ACHN (cell line): ENCODE results near the gene AKIRIN2.

Experiments
- DNase-seq: peaks from one replicate; pipeline ENCODE4 v3.0.0-alpha.2; 2015
- in situ Hi-C: cut with HindIII; loops from 2 replicates; pipeline ENCODE4 v1.10.0; 2017; ENCODE audit warnings: low sequenced_read_pairs, low pct_ligation_motif_present, low pct_unique_long_range_greater_than_20kb

The AKIRIN2 gene

GRCh38 chr6:87701676-87702588, at the start of gene AKIRIN2:
Gene AKIRIN2 (minus strand): TSS chr6:87702233. CDS start chr6:87701684, 549 bp downstream.
- DNase-seq = peak; percentile 98
- in situ Hi-C loops = no loop called here

GRCh38 chr6:87747646-87748045, 45.6 kb upstream of the AKIRIN2 start:
- in situ Hi-C loops = no loop called here
- DNase-seq = no peak

GRCh38 chr6:87745966-87746721, 44.1 kb upstream of the AKIRIN2 start:
- no peak for DNase-seq
- in situ Hi-C loops = no loop called here

GRCh38 chr6:87743454-87743853, 41.4 kb upstream of the AKIRIN2 start:
- DNase-seq = no peak
- in situ Hi-C loops = no loop called here

- no peak for DNase-seq
- in situ Hi-C loops = no loop called here
Measured at GRCh38 chr6:87742106-87742505, 40.1 kb upstream of the AKIRIN2 start.

GRCh38 chr6:87741001-87741650, 39.1 kb upstream of the AKIRIN2 start:
- in situ Hi-C loops = no loop called here
- no peak for DNase-seq

GRCh38 chr6:87738744-87739143, 36.7 kb upstream of the AKIRIN2 start:
- in situ Hi-C loops = no loop called here
- DNase-seq = no peak

- DNase-seq = no peak
- in situ Hi-C loops = no loop called here
Measured at GRCh38 chr6:87738000-87738399, 36.0 kb upstream of the AKIRIN2 start.

GRCh38 chr6:87736809-87737540, 34.9 kb upstream of the AKIRIN2 start:
- DNase-seq = no peak
- in situ Hi-C loops = no loop called here

GRCh38 chr6:87731818-87732661, 30.0 kb upstream of the AKIRIN2 start:
- peak; percentile 73 for DNase-seq
- in situ Hi-C loops = no loop called here

- no peak for DNase-seq
- in situ Hi-C loops = no loop called here
Measured at GRCh38 chr6:87731080-87731479, 29.0 kb upstream of the AKIRIN2 start.

GRCh38 chr6:87729965-87730719, 28.1 kb upstream of the AKIRIN2 start:
- DNase-seq = no peak
- in situ Hi-C loops = no loop called here

- DNase-seq = no peak
- in situ Hi-C loops = no loop called here
Measured at GRCh38 chr6:87728706-87729105, 26.7 kb upstream of the AKIRIN2 start.

- in situ Hi-C loops = no loop called here
Measured at GRCh38 chr6:87724983-87725811, 23.2 kb upstream of the AKIRIN2 start.

GRCh38 chr6:87723170-87724078, 21.4 kb upstream of the AKIRIN2 start:
- DNase-seq = peak; percentile 96
- in situ Hi-C loops = no loop called here

More at GRCh38 chr6:87724983-87725811, 23.2 kb upstream of the AKIRIN2 start:
- DNase-seq = no peak
